GM23338 (cell line): ENCODE measurements around the gene RRAS2. TPM values are rescaled to one million over a fixed set of nuclear protein-coding genes. Genes with fewer than 3 reads are reported as not detected.

ENCODE experiments used
- ATAC-seq: fragments of 200-7000 bp; cut with Tn5 transposase; 3 replicates; pipeline ENCODE4 v1.9.1; 2020
- DNase-seq: peaks from one replicate; pipeline ENCODE4 v3.0.0-alpha.2; 2015; ENCODE audit warnings: low spot score
- H2AFZ ChIP-seq: fragments of 200-600 bp; sonication (generic); 2 replicates; pipeline ENCODE4 v1.8.0; 2016; ENCODE audit warnings: antibody characterized with exemption, mild to moderate bottlenecking, moderate library complexity
- H3F3A ChIP-seq: fragments of 200-600 bp; sonication (generic); replicated peaks from 2 replicates; pipeline ENCODE4 v1.8.0; 2017; ENCODE audit warnings: antibody characterized with exemption, mixed run types, low read depth
- H3K27ac ChIP-seq: fragments of 200-600 bp; sonication (generic); 2 replicates; pipeline ENCODE4 v1.6.1; 2016; ENCODE audit warnings: low read depth
- H3K27me3 ChIP-seq: fragments of 200-600 bp; sonication (generic); 2 replicates; pipeline ENCODE4 v1.8.0; 2016; ENCODE audit warnings: mild to moderate bottlenecking, mixed run types, moderate library complexity; ENCODE audit not compliant: insufficient read depth
- H3K36me3 ChIP-seq: fragments of 200-600 bp; sonication (generic); 2 replicates; pipeline ENCODE4 v1.8.0; 2016; ENCODE audit warnings: mild to moderate bottlenecking; ENCODE audit not compliant: insufficient read depth
- H3K4me1 ChIP-seq: fragments of 200-600 bp; sonication (generic); 2 replicates; pipeline ENCODE4 v1.8.0; 2016; ENCODE audit warnings: mild to moderate bottlenecking, moderate library complexity; ENCODE audit not compliant: insufficient read depth
- H3K4me2 ChIP-seq: fragments of 200-600 bp; sonication (generic); 2 replicates; pipeline ENCODE4 v1.7.1; 2017; ENCODE audit warnings: mixed run types
- H3K4me3 ChIP-seq: fragments of 200-600 bp; sonication (generic); 2 replicates; pipeline ENCODE4 v1.6.1; 2016; ENCODE audit warnings: mixed run types
- H3K79me2 ChIP-seq: fragments of 200-600 bp; sonication (generic); replicated peaks from 2 replicates; pipeline ENCODE4 v1.8.0; 2017; ENCODE audit warnings: mild to moderate bottlenecking; ENCODE audit not compliant: insufficient read depth
- H3K9me2 ChIP-seq: fragments of 200-600 bp; sonication (generic); 2 replicates; pipeline ENCODE4 v1.8.0; 2017; ENCODE audit not compliant: insufficient read depth
- H4K20me1 ChIP-seq: fragments of 200-600 bp; sonication (generic); replicated peaks from 2 replicates; pipeline ENCODE4 v1.8.0; 2017; ENCODE audit warnings: mild to moderate bottlenecking; ENCODE audit not compliant: insufficient read depth
- H3K27ac Mint-ChIP-seq: 2 replicates; pipeline ENCODE4 v1.8.0; 2020; ENCODE audit warnings: inconsistent platforms, mild to moderate bottlenecking, moderate library complexity, mixed read lengths
- H3K27me3 Mint-ChIP-seq: 3 replicates; pipeline ENCODE4 v1.8.0; 2022; ENCODE audit warnings: low read depth, mild to moderate bottlenecking, moderate library complexity, mixed read lengths, inconsistent platforms; ENCODE audit not compliant: insufficient read depth, poor library complexity
- H3K36me3 Mint-ChIP-seq: 3 replicates; pipeline ENCODE4 v1.8.0; 2021; ENCODE audit warnings: low read depth, mild to moderate bottlenecking, inconsistent platforms, moderate library complexity, mixed read lengths
- H3K4me1 Mint-ChIP-seq: 3 replicates; pipeline ENCODE4 v1.8.0; 2020; ENCODE audit warnings: mild to moderate bottlenecking, inconsistent platforms, mixed read lengths
- H3K4me3 Mint-ChIP-seq: 3 replicates; pipeline ENCODE4 v1.8.0; 2021; ENCODE audit warnings: moderate library complexity, mild to moderate bottlenecking, inconsistent platforms, mixed read lengths
- H3K9me3 Mint-ChIP-seq: 3 replicates; pipeline ENCODE4 v1.8.0; 2020; ENCODE audit warnings: moderate library complexity, mild to moderate bottlenecking, inconsistent platforms, mixed read lengths
- CREB1 ChIP-seq: fragments of 250-450 bp; sonication (Bioruptor Pico); IDR thresholded peaks from 2 replicates; pipeline ENCODE4 v1.5.0; 2020; ENCODE audit warnings: low read depth, mild to moderate bottlenecking, moderate library complexity
- EZH2 ChIP-seq: fragments of 200-600 bp; sonication (generic); IDR thresholded peaks from one replicate; pipeline ENCODE4 v1.8.0; 2017; ENCODE audit warnings: antibody characterized with exemption, mild to moderate bottlenecking, low read depth; ENCODE audit not compliant: unreplicated experiment
- EZH2phosphoT487 ChIP-seq: fragments of 200-600 bp; sonication (generic); IDR thresholded peaks from one replicate; pipeline ENCODE4 v1.8.1; 2018; ENCODE audit warnings: antibody characterized with exemption; ENCODE audit not compliant: unreplicated experiment
- JUNB ChIP-seq: IDR thresholded peaks from one replicate; pipeline ENCODE4 v1.6.1; 2016; ENCODE audit warnings: antibody characterized with exemption; ENCODE audit not compliant: unreplicated experiment
- NANOG ChIP-seq: IDR thresholded peaks from 2 replicates; pipeline ENCODE4 v1.6.1; 2016; ENCODE audit warnings: antibody characterized with exemption, borderline replicate concordance
- POLR2AphosphoS5 ChIP-seq: IDR thresholded peaks from 2 replicates; pipeline ENCODE4 v1.6.1; 2016; ENCODE audit warnings: antibody characterized with exemption, low read depth
- STAT1 ChIP-seq: IDR thresholded peaks from one replicate; pipeline ENCODE4 v1.6.1; 2016; ENCODE audit warnings: antibody characterized with exemption; ENCODE audit not compliant: unreplicated experiment
- ZNF331 ChIP-seq: fragments of 250-450 bp; sonication (Bioruptor Pico); IDR thresholded peaks from 2 replicates; pipeline ENCODE4 v1.5.0; 2020; ENCODE audit warnings: low read depth, mild to moderate bottlenecking, moderate library complexity
- polyA plus RNA-seq: library from polyadenylated mRNA; unstranded; fragments of >200 nt; fragmentation: Nextera tagmentation; extraction: Ambion mirVana; gene quantifications from 2 replicates; pipeline ENCODE4 v1.2.1, GENCODE V29; 2016
- total RNA-seq: library from RNA; depleted of rRNA; stranded (reverse); fragments of >200 nt; shearing (Covaris generic); gene quantifications from 2 replicates; pipeline ENCODE4 v1.2.3, GENCODE V29; 2014
- TF ChIP-seq, protein P1 (sequence below): IDR thresholded peaks from 2 replicates; pipeline ENCODE4 v1.6.1; 2016; ENCODE audit warnings: antibody characterized with exemption
- TF ChIP-seq, protein P2 (sequence below): fragments of 250-450 bp; sonication (Bioruptor Pico); IDR thresholded peaks from 2 replicates; pipeline ENCODE4 v1.5.0; 2020; ENCODE audit warnings: mild to moderate bottlenecking, moderate library complexity
- TF ChIP-seq, protein P3 (sequence below): IDR thresholded peaks from one replicate; pipeline ENCODE4 v1.6.1; 2018; ENCODE audit warnings: antibody characterized with exemption; ENCODE audit not compliant: unreplicated experiment

Gene RRAS2
- total and polyA plus RNA-seq, 2 experiments from 2014 or later: 196 to 293 TPM

DNA sequence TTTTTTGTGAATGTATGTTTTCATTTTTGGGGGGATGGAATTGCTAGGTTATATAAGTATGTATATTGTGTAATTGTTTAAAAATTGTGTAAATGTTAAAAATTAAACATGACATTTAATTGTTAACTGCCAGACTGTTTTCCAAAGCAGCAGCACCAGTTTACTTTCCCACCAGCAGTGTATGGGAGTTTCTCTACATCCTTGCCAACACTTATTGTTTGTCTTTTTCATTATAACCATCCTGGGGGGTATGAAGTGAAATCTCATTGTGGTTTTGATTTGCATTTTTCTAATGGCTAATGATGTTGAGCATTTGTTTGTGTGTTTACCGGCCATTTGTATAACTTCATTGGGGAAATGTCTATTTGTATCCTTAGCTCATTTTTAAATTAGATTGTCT is 31.7 kb upstream of the RRAS2 start (continued):
- TF ChIP-seq, protein P1, sequence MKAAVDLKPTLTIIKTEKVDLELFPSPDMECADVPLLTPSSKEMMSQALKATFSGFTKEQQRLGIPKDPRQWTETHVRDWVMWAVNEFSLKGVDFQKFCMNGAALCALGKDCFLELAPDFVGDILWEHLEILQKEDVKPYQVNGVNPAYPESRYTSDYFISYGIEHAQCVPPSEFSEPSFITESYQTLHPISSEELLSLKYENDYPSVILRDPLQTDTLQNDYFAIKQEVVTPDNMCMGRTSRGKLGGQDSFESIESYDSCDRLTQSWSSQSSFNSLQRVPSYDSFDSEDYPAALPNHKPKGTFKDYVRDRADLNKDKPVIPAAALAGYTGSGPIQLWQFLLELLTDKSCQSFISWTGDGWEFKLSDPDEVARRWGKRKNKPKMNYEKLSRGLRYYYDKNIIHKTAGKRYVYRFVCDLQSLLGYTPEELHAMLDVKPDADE: no peak
- TF ChIP-seq EZH2 (no peak), JUNB (no peak), NANOG (no peak), ZNF331 (CRISPR knock-in tag) (no peak), STAT1 (no peak)
- TF ChIP-seq, protein P2, sequence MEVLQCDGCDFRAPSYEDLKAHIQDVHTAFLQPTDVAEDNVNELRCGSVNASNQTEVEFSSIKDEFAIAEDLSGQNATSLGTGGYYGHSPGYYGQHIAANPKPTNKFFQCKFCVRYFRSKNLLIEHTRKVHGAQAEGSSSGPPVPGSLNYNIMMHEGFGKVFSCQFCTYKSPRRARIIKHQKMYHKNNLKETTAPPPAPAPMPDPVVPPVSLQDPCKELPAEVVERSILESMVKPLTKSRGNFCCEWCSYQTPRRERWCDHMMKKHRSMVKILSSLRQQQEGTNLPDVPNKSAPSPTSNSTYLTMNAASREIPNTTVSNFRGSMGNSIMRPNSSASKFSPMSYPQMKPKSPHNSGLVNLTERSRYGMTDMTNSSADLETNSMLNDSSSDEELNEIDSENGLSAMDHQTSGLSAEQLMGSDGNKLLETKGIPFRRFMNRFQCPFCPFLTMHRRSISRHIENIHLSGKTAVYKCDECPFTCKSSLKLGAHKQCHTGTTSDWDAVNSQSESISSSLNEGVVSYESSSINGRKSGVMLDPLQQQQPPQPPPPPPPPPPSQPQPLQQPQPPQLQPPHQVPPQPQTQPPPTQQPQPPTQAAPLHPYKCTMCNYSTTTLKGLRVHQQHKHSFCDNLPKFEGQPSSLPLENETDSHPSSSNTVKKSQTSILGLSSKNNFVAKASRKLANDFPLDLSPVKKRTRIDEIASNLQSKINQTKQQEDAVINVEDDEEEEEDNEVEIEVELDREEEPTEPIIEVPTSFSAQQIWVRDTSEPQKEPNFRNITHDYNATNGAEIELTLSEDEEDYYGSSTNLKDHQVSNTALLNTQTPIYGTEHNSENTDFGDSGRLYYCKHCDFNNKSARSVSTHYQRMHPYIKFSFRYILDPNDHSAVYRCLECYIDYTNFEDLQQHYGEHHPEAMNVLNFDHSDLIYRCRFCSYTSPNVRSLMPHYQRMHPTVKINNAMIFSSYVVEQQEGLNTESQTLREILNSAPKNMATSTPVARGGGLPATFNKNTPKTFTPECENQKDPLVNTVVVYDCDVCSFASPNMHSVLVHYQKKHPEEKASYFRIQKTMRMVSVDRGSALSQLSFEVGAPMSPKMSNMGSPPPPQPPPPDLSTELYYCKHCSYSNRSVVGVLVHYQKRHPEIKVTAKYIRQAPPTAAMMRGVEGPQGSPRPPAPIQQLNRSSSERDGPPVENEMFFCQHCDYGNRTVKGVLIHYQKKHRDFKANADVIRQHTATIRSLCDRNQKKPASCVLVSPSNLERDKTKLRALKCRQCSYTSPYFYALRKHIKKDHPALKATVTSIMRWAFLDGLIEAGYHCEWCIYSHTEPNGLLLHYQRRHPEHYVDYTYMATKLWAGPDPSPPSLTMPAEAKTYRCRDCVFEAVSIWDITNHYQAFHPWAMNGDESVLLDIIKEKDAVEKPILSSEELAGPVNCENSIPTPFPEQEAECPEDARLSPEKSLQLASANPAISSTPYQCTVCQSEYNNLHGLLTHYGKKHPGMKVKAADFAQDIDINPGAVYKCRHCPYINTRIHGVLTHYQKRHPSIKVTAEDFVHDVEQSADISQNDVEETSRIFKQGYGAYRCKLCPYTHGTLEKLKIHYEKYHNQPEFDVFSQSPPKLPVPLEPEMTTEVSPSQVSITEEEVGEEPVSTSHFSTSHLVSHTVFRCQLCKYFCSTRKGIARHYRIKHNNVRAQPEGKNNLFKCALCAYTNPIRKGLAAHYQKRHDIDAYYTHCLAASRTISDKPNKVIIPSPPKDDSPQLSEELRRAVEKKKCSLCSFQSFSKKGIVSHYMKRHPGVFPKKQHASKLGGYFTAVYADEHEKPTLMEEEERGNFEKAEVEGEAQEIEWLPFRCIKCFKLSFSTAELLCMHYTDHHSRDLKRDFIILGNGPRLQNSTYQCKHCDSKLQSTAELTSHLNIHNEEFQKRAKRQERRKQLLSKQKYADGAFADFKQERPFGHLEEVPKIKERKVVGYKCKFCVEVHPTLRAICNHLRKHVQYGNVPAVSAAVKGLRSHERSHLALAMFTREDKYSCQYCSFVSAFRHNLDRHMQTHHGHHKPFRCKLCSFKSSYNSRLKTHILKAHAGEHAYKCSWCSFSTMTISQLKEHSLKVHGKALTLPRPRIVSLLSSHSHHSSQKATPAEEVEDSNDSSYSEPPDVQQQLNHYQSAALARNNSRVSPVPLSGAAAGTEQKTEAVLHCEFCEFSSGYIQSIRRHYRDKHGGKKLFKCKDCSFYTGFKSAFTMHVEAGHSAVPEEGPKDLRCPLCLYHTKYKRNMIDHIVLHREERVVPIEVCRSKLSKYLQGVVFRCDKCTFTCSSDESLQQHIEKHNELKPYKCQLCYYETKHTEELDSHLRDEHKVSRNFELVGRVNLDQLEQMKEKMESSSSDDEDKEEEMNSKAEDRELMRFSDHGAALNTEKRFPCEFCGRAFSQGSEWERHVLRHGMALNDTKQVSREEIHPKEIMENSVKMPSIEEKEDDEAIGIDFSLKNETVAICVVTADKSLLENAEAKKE: no peak

DNA sequence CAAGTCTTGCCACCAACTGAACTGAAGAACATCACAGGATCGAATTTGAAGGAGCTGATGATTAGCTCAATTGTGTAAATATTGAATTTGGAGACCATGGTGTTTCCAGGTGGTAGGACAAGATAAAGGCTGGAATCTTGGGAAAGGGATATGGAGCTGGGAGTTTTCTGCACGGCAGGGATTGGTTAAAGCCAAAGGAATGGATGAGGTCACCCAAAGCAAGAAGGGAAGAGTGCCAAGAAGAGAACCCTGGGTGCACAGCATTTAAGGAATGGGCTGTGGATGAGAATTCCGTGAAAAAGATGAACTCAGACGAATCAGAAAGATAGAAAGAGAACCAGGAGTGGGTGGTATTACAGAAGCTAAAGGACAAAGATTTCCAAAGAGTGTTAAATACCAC is 29.4 kb upstream of the RRAS2 start:
- no peak for ATAC-seq
- DNase-seq: no peak
- TF ChIP-seq, protein P3, sequence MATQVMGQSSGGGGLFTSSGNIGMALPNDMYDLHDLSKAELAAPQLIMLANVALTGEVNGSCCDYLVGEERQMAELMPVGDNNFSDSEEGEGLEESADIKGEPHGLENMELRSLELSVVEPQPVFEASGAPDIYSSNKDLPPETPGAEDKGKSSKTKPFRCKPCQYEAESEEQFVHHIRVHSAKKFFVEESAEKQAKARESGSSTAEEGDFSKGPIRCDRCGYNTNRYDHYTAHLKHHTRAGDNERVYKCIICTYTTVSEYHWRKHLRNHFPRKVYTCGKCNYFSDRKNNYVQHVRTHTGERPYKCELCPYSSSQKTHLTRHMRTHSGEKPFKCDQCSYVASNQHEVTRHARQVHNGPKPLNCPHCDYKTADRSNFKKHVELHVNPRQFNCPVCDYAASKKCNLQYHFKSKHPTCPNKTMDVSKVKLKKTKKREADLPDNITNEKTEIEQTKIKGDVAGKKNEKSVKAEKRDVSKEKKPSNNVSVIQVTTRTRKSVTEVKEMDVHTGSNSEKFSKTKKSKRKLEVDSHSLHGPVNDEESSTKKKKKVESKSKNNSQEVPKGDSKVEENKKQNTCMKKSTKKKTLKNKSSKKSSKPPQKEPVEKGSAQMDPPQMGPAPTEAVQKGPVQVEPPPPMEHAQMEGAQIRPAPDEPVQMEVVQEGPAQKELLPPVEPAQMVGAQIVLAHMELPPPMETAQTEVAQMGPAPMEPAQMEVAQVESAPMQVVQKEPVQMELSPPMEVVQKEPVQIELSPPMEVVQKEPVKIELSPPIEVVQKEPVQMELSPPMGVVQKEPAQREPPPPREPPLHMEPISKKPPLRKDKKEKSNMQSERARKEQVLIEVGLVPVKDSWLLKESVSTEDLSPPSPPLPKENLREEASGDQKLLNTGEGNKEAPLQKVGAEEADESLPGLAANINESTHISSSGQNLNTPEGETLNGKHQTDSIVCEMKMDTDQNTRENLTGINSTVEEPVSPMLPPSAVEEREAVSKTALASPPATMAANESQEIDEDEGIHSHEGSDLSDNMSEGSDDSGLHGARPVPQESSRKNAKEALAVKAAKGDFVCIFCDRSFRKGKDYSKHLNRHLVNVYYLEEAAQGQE: no peak
- TF ChIP-seq NANOG (no peak), CREB1 (CRISPR knock-in tag) (no peak), EZH2phosphoT487 (no peak), EZH2 (no peak), STAT1 (no peak), POLR2AphosphoS5 (no peak)
- TF ChIP-seq, protein P1: no peak

More for the DNA sequence above, 29.4 kb upstream of the RRAS2 start:
- peaks cover 11% of the 10 kb centered on the region for H3K4me1 Mint-ChIP-seq
- no peaks in the 10 kb centered on the region; the same call in 2 of the 3 replicates for H3K36me3 Mint-ChIP-seq
- no peaks in the 10 kb centered on the region for H3K9me2 ChIP-seq
- no peaks in the 10 kb centered on the region for H3K27me3 ChIP-seq
- H2AFZ ChIP-seq: no peak overlapping the region
- H3K27ac Mint-ChIP-seq: no peak overlapping the region
- no peak overlapping the region for H3K4me2 ChIP-seq
- H3K4me3 Mint-ChIP-seq: no peak overlapping the region
- no peaks in the 10 kb centered on the region for H3K9me3 Mint-ChIP-seq
- no peak overlapping the region for H3K4me3 ChIP-seq
- peaks cover 4% of the 10 kb centered on the region for H3K27me3 Mint-ChIP-seq
- no peaks in the 10 kb centered on the region for H3K79me2 ChIP-seq
- H4K20me1 ChIP-seq: no peaks in the 10 kb centered on the region
- H3K4me1 ChIP-seq: peaks cover 8% of the 10 kb centered on the region; the same call in 1 of the 2 replicates
- H3F3A ChIP-seq: no peaks in the 10 kb centered on the region
- H3K36me3 ChIP-seq: no peaks in the 10 kb centered on the region
- H3K27ac ChIP-seq: no peak overlapping the region
